Fibroblast of skin of right biceps (primary cell): ENCODE measurements around the gene MAN1B1.

Experiments used
- DNase-seq: peaks from one replicate; pipeline ENCODE4 v3.0.0-alpha.2; 2013

Gene MAN1B1

DNA sequence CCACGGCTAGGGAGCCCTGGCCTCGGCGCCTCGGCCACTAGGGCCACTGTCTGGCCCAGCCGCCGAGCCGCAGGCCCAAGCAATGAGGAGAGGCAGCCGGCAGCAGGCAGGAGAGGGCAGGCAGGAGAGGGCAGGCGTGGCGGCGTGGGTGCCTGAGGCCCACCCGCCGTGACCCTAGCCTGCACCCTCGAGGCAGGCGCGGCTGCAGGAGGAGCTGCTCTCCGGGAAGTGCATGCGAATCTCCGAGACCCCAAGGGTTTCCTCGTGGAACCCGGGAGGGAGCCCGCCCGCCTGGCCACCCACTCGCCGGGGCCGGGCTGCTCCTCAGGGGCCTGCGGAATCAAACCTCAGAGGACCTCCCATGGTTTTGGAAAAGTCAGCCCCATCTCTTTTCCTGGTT lies 61.5 kb downstream of the MAN1B1 start:
- no peak for DNase-seq

DNA sequence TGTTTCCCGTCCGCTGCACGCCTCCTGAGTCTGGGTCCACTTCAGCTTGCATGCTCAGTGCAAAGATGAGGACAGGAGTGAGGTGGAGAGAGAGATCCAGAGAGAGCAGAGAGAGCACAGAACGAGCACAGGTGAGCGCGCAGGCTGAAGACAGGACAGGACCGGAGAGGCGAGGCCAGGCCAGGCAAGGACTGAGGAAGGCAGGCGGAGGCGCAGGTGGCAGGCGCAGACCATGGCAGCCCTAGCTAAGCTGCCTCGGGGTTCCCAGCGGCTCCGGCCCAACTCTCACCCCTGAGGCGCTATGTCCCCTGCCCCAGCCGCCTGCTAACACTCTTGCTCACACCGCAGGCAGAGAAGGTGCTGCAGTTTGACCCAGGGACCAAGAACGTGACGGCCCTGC lies 61.9 kb downstream of the MAN1B1 start:
- no peak for DNase-seq

DNA sequence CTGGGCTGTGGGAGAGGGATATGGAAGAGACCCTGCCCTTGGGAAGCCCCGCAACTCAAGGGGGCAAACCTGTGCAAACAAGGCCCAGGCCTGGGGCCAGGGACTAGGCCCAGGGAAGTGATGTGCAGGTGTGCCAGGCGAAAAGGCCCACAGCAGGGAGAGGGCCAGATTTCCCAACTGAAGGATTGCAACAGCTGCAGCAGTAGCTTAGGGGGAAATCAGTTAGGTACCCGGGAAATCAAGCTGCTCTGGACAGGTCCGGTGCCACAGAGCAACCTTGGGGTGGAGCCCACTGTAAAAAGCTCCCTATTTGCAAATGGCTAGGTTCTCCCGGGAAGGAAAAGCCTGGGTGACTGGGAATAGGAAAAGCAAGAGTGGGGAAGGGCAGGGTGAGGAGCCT lies 62.6 kb downstream of the MAN1B1 start:
- no peak for DNase-seq

- no peak for DNase-seq
Measured at GRCh38 chr9:137149942-137150616, 63.3 kb downstream of the MAN1B1 start.

- DNase-seq, result peak; percentile 47
Measured at GRCh38 chr9:137150617-137151457, 64.1 kb downstream of the MAN1B1 start.

DNA sequence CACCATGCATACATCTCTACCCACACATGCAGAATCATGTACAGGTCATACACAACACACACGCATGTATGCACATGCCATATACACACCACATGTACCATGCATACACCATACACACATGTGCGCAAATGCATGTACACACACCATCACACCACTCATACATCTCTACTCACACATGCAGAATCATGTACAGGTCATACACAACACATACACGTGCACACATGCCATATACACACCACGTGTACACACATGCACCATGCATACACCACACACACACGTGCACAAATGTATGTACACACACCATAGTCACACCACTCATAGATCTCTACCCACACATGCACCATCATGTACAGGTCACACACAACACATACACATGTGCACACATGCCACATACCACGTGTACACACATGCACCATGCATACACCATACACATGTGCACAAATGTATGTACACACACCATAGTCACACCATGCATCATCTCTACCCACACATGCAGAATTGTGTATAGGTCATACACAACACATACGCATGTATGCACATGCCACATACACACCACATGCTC lies 66.1 kb downstream of the MAN1B1 start:
- no peak for DNase-seq

DNA sequence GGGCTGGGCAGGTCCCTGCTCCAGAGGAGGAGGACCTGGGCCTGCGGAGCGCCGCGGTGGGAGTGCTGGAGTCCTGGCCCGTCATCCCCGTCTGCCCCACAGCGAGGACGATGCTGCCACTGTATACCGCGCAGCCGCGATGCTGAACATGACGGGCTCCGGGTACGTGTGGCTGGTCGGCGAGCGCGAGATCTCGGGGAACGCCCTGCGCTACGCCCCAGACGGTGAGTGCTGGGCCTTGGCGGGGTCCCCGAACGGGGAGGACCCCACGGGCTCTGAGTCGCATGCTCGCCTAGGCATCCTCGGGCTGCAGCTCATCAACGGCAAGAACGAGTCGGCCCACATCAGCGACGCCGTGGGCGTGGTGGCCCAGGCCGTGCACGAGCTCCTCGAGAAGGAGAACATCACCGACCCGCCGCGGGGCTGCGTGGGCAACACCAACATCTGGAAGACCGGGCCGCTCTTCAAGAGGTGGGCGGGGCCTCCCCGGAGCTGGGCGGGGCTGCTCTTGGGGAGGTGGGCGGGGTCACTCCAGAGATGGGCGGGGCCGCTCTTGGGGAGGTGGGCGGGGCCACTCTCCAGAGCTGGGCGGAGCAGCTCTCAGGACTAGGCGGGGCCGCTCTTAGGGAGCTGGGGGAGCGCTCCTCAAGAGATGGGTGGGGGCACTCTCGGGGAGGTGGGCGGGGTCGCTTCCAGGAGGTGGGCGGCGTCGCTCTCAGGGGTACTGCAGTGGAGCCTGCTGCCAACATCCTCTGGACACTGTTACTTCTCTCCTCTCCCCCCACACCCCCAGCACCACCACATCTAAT lies 70.0 kb downstream of the MAN1B1 start:
- DNase-seq, result peak; percentile 33

DNA sequence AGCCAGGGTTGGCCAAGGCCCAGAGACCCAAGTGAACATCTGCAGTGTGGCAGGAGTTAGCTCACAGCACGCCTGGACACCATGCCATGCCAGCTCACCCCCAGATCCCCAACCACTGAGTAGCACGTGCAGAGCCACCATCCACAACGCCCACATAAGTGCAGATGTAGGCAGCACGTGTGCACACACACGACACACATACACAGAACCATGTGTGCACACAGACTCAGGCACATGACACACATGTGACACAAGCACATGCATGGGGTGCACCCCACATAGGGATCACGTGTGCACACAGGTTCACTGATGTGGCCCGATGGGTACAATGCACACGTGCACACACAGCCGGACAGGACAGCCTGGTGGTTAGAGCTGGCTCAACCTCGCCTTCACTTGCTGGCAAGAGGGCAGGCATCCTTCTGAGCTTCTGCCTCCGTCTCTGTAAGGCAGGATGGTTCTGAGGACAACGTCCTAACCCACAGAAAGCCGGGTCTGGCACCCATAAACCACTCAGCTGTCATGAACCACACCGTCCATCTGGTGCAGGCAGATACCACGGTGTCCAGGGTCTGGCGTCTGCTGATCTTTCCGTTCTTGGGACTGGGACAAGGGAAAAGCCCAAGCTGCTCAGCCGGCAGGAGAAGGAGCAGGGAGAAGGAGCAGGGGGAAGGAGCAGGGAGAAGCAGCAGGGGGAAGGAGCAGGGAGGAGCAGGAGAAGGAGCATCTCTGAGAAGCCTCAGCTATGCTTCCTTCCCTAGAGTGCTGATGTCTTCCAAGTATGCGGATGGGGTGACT lies 71.0 kb downstream of the MAN1B1 start:
- DNase-seq, result no peak

DNA sequence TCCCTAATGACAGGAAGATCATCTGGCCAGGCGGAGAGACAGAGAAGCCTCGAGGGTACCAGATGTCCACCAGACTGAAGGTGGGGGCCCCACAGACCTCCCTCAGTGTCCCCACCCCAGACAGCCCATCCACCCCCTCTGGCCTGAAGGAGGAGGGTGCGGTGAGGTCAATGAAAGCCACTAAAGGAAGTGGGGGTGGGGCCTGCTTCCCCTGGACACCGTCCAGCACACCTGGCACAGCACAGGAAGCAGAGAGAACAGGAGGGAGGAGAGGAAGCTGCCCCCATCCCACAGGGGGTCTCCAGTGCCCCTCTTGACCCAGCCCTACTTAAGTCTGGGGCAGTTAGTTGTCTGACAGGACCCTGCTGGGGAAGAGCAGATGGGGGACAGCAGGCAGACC lies 71.8 kb downstream of the MAN1B1 start:
- DNase-seq, result no peak
